HG02763 (cell line): ENCODE measurements around the gene CD44.
A peak's percentile ranks its signal among the peaks of the same experiment; 100 is the strongest.

Experiments used
- ATAC-seq: cut with Tn5 transposase; IDR thresholded peaks from one replicate; pipeline ENCODE4 v1.9.1; 2021; ENCODE audit warnings: mild to moderate bottlenecking, moderate library complexity; ENCODE audit not compliant: unreplicated experiment

CD44 gene

GRCh38 chr11:35111161-35112055 lies 27.6 kb upstream of the CD44 start:
- ATAC-seq: no peak

DNA sequence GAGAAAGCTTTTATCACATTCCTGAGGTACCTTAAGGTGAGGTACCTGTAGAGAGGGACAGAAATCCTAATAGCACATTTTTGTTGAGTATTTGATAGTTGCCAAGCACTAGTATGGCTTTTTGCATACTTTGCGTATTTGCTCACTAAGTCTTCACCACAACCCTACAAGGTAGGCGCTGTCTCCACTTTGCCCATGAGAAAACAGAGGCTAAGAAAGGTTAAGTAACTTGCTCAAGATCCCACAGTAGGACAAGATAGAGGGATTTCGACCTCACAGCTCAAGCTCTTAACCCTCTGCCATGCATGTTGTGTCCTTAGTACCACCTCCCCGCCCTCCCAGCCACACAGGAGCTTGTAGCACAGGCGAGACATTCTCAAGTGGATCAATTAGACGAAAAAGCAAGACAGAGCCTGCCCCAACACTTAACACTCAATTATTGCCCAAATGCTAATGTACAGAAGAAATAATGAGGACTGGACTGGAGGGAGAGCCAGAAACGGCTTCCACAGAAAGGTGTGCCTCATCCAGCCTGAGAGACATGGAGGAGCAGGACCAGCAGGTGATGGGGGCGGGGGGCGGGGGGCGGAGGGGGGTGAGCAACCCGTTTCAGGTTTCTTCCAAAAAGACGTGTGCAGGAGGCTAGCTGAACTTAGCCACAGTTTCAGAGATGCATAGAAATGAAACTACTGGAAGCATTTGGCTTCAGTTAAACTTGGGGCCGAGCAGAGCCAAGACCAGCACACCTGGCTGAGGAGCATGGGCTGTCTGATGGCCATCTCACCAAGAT lies 26.7 kb upstream of the CD44 start:
- no peak for ATAC-seq

DNA sequence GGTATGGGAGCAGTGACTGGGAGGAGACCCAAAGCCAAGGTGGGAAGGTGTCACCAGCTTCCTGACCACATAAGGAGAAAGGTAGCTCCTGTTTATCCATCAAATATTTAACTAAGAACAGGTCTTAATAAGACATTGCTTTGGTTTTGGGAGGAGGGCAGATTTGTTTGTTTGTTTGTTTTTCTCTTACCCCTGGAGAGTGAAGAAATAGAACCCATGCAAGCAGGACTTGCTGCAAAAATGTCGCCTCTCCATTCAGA lies 26.2 kb upstream of the CD44 start:
- ATAC-seq: no peak

GRCh38 chr11:35114906-35115687 lies 23.9 kb upstream of the CD44 start:
- ATAC-seq: no peak

GRCh38 chr11:35115688-35116030 lies 23.3 kb upstream of the CD44 start:
- no peak for ATAC-seq

DNA sequence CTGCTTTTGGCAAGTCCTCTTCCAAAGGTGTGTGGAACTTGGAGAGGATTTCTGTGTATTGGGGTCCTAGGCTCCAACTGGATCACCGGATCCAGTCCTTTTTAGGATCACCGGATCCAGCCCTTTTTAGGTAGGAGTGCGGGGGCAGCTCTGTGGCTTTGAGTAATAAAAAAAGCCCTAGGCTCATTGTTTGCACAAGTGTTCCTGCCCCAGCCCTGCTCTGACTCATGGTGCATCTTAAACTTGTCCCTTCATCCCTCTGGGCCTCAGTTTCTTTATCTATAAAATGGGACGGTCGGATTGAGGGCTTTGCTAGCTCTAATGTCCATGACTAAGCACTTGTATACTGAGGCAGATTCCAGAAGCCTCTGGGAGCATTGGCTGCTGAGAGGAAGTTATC lies 22.7 kb upstream of the CD44 start:
- no peak for ATAC-seq

DNA sequence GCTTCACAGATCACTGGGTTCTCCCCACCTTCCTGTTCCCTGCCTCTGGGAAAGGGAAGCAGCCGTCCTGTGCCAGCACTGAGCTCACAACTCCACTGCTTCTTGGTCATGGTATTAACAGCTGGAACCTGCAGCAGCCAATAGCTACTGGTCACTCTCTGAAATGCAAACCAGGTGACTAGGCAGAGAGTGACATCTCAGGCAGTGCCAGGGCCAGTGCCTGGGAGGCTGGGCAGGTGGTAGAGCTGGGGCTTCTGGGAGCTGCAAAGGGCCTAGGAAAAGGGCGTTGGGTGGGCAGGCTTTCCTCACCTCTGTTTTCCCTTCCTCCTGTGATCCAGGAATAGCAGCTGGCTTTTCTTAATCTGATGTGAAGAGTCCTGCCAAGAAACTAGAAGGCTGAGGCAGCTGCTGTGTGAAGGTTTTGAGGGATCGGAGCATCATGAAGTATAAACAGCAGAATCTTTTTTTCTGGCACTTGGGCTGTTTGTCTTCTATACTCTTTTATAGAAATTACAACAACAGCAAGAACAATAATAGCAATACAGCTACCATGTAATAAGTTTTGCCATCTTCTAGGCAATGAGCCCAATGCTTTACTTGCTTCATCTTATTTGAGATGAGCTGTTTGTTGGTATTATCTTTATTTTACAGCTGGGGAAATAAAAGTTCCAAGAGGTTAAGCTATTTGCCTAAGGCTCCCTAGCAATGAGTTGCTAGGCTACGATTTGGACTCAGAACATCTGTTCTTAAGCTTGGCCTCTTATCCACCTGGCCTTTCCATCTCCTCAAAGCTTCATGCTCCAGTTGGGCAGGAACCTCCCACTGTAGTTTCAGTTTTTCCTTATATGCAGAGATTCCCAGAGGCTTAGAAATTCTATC lies 22.0 kb upstream of the CD44 start:
- no peak for ATAC-seq

DNA sequence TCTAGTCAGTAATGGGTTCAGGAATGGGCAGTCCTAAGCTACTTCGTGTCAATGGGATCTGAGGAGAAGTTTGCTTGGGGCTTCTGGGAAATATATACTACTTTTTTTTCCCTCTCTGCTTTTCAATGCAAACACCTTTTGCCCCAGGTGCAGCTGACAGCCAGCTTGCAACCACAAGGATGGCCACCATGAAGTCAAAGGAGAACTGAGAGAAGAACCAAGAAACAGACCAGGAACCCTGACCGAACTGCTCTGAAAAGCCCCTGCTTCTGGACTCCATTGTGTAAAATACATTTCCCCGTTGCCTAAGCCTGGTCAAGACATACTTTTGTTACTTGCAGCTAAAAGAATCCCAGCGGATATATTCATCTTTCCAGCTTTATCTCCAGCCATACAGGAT lies 20.1 kb upstream of the CD44 start:
- peak; percentile 76 for ATAC-seq

DNA sequence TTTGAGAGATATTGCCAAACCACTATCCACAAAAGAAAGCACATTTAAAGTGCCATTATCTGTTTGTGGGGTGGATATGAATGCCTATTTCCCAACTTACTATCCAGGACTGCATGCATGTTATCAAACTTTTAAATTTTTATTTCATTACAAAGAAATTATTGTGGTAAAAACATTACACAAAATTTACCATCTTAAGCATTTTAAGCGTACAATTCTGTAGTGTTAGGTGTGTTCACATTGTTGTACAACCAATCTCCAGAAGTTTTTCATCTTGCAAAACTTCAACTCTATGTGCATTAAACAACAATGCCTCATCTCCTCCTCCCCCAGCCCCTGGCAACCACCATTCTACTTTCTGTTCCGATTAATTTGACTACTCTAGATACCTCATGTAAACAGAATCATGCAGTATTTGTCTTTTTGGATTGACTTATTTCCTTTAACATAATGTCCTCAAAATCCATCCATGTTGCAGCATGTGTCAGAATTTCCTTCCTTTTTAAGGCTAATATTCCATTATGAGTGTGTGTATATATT lies 17.6 kb upstream of the CD44 start:
- no peak for ATAC-seq

DNA sequence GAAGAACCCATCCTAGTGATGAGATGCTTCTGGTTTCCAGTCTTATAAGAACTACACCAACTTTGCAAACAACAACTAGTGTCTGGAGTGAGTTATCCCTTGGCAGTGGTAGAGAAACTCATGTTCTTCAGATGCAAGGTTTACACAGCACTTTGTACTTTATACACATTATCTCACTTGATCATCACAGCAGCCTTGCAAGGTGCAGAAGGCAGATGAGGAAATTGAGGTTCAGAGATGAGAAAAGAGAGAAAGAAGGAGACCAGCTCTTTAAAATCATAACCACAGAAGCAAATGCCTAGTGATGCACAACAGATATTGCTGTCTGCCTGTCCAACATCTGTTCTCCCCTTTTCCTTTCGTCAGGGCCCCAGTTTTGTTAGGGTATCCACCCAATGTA lies 16.7 kb upstream of the CD44 start:
- ATAC-seq: no peak

GRCh38 chr11:35126000-35126878 lies 12.7 kb upstream of the CD44 start:
- peak; percentile 56 for ATAC-seq

GRCh38 chr11:35126879-35127581 lies 11.9 kb upstream of the CD44 start:
- ATAC-seq: no peak

DNA sequence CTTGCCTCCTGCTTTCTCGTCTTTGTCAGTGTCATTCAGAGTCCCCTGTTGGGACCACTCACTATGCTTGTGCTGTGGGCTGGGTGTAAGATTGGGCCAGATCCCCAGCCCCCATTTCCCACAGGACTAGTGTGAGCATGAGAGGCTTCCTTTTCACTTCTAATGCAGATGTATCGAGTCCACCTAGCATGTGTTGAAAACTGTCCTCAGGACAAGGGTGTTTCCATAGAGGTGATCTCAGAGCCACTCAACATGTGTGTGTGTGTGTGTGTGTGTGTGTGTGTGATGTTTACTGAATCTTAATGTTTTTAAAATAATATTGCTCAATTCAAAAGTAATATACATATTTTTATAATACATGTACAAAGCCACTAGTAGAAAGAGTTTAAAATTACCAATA lies 11.4 kb upstream of the CD44 start:
- no peak for ATAC-seq

DNA sequence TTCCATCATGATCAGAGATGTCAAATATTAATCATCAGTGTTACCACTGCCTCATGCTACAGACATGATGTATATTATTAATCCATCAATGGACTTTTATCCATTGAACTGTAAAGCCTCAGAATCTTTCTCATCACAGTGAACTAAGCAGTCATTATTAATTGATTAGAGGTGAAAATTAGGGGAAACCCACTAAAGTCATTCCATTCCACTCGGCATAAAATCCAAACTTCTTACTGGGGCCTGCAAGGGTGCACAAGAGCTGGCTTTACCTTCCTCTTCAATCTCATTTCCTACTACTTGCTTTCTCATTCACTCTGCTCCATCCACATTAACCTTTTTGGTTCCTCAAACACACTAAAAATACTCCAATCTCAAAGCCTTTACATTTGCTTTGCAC lies 7.9 kb upstream of the CD44 start:
- no peak for ATAC-seq

DNA sequence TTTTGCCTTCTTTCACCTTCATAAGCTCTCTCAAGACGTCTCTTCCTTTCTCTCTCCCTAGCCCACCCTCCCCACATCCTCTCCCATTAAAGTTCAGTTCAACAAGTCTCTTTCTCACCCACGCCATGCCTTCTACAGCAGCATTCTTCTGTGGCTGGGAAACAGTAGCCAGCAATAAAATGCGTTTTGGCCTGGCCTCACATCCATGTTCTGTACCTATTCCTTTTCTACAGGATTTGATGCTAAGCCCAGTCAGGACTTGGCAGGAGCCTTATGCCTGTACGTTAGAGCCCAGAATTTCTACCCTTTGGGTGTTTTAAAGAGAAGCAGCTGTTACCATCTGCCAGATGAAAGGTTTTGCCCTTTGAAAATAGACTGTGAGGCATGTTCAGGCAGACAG lies 7.1 kb upstream of the CD44 start:
- no peak for ATAC-seq

GRCh38 chr11:35133656-35134055 lies 5.3 kb upstream of the CD44 start:
- no peak for ATAC-seq

GRCh38 chr11:35134403-35135148 lies 4.4 kb upstream of the CD44 start:
- ATAC-seq: no peak

- ATAC-seq: no peak
Measured at GRCh38 chr11:35135222-35135621, 3.7 kb upstream of the CD44 start.
